Neural cell (in vitro differentiated cells): ENCODE data around the gene SGO1. TPM values are rescaled to one million over a fixed set of nuclear protein-coding genes. Genes with fewer than 3 reads are reported as not detected.

Experiments
- H2AFZ ChIP-seq: fragments of 200-600, 300-800 bp; sonication (generic), shearing (Covaris generic); 2 replicates; pipeline ENCODE4 v1.6.0; 2014; ENCODE audit warnings: low read depth, mild to moderate bottlenecking, antibody characterized with exemption, low read length, moderate library complexity
- H3F3A ChIP-seq: fragments of 200-600 bp; shearing (Covaris generic); 2 replicates; pipeline ENCODE4 v1.6.1; 2016; ENCODE audit warnings: mild to moderate bottlenecking, moderate library complexity, mixed read lengths, antibody characterized with exemption, low read length; ENCODE audit not compliant: insufficient read depth, poor library complexity, severe bottlenecking
- H3K27ac ChIP-seq: fragments of 200-600, 300-800 bp; sonication (generic), shearing (Covaris generic); 2 replicates; pipeline ENCODE4 v1.5.1; 2014; ENCODE audit warnings: mild to moderate bottlenecking, low read length, moderate library complexity
- H3K27me3 ChIP-seq: fragments of 300-800, 200-600 bp; sonication (generic), shearing (Covaris generic); 2 replicates; pipeline ENCODE4 v1.6.0; 2014; ENCODE audit warnings: mild to moderate bottlenecking, low read depth, low read length, moderate library complexity; ENCODE audit not compliant: insufficient read depth
- H3K36me3 ChIP-seq: fragments of 300-800, 200-600 bp; sonication (generic), shearing (Covaris generic); 2 replicates; pipeline ENCODE4 v1.5.1; 2014; ENCODE audit warnings: mild to moderate bottlenecking, antibody characterized with exemption, low read length, moderate library complexity; ENCODE audit not compliant: insufficient read depth
- H3K4me2 ChIP-seq: fragments of 300-800, 200-600 bp; sonication (generic), shearing (Covaris generic); 2 replicates; pipeline ENCODE4 v1.6.0; 2014; ENCODE audit warnings: mild to moderate bottlenecking, low read length
- H3K4me3 ChIP-seq: fragments of 300-800, 200-600 bp; sonication (generic), shearing (Covaris generic); 2 replicates; pipeline ENCODE4 v1.5.1; 2014; ENCODE audit warnings: mild to moderate bottlenecking, low read length, moderate library complexity
- H3K79me2 ChIP-seq: fragments of 200-600 bp; shearing (Covaris generic); replicated peaks from 2 replicates; pipeline ENCODE4 v1.6.0; 2014; ENCODE audit warnings: mild to moderate bottlenecking, low read length, moderate library complexity; ENCODE audit not compliant: insufficient read depth
- H3K9ac ChIP-seq: fragments of 300-800, 200-600 bp; sonication (generic), shearing (Covaris generic); 2 replicates; pipeline ENCODE4 v1.6.1; 2016; ENCODE audit warnings: mild to moderate bottlenecking, low read length, mixed read lengths
- H3K9me2 ChIP-seq: fragments of 200-600 bp; shearing (Covaris generic); 2 replicates; pipeline ENCODE4 v1.6.1; 2016; ENCODE audit warnings: mild to moderate bottlenecking, low read length, mixed read lengths; ENCODE audit not compliant: insufficient read depth
- H3K9me3 ChIP-seq: fragments of 200-600, 300-800 bp; sonication (generic), shearing (Covaris generic); 2 replicates; pipeline ENCODE4 v1.6.1; 2016; ENCODE audit warnings: mild to moderate bottlenecking, mixed run types, low read length, moderate library complexity, mixed read lengths
- H4K20me1 ChIP-seq: fragments of 200-600 bp; shearing (Covaris generic); 2 replicates; pipeline ENCODE4 v1.6.1; 2016; ENCODE audit warnings: mild to moderate bottlenecking, mixed run types; ENCODE audit not compliant: insufficient read depth
- CTCF ChIP-seq: fragments of 450-650 bp; IDR thresholded peaks from 2 replicates; pipeline ENCODE4 v1.5.1; 2014; ENCODE audit warnings: antibody characterized with exemption, mild to moderate bottlenecking, moderate library complexity; ENCODE audit not compliant: poor library complexity, severe bottlenecking
- EP300 ChIP-seq: fragments of 450-650 bp; conservative IDR thresholded peaks from 2 replicates; pipeline ENCODE4 v1.6.1; 2014; ENCODE audit warnings: antibody characterized with exemption, mild to moderate bottlenecking, moderate library complexity; ENCODE audit not compliant: poor library complexity, severe bottlenecking
- EZH2 ChIP-seq: fragments of 200-600, 300-800 bp; shearing (Covaris generic), sonication (generic); IDR thresholded peaks from 2 replicates; pipeline ENCODE4 v1.6.1; 2014; ENCODE audit warnings: antibody characterized with exemption, low read length, borderline replicate concordance, mild to moderate bottlenecking; ENCODE audit not compliant: insufficient read depth, poor library complexity, severe bottlenecking
- MXI1 ChIP-seq: fragments of 450-650 bp; conservative IDR thresholded peaks from 2 replicates; pipeline ENCODE4 v1.6.1; 2014; ENCODE audit warnings: antibody characterized with exemption, mild to moderate bottlenecking; ENCODE audit not compliant: poor library complexity, severe bottlenecking
- POLR2AphosphoS5 ChIP-seq: IDR thresholded peaks from 2 replicates; pipeline ENCODE4 v1.6.1; 2012
- RAD21 ChIP-seq: fragments of 450-650 bp; conservative IDR thresholded peaks from 2 replicates; pipeline ENCODE4 v1.6.1; 2014; ENCODE audit warnings: antibody characterized with exemption, mild to moderate bottlenecking, moderate library complexity
- SMC3 ChIP-seq: fragments of 450-650 bp; conservative IDR thresholded peaks from 2 replicates; pipeline ENCODE4 v1.6.1; 2014; ENCODE audit warnings: antibody characterized with exemption, mild to moderate bottlenecking, moderate library complexity; ENCODE audit not compliant: poor library complexity
- TAF1 ChIP-seq: IDR thresholded peaks from 2 replicates; pipeline ENCODE4 v1.6.1; 2012; ENCODE audit warnings: low read depth
- polyA plus RNA-seq: library from polyadenylated mRNA; depleted of rRNA; stranded (reverse); fragments of >200 nt; gene quantifications from 2 replicates; pipeline ENCODE4 v1.2.3, GENCODE V29; 2014
- TF ChIP-seq, protein P1 (sequence below): IDR thresholded peaks from 2 replicates; pipeline ENCODE4 v1.6.1; 2012; ENCODE audit warnings: borderline replicate concordance

The SGO1 gene
- polyA plus RNA-seq, 1 donor from 2014 or later, result 0.71 TPM

GRCh38 chr3:20194793-20195460 lies 8.9 kb upstream of the SGO1 start:
- no peak overlapping the region for H3K27ac ChIP-seq
- H3K4me2 ChIP-seq, result no peak overlapping the region
- H3K9me3 ChIP-seq, result no peaks in the 10 kb centered on the region
- no peaks in the 10 kb centered on the region for H3K9me2 ChIP-seq
- H3K27me3 ChIP-seq, result no peaks in the 10 kb centered on the region
- TF ChIP-seq EP300 (no peak), SMC3 (no peak), RAD21 (no peak), TAF1 (no peak), MXI1 (no peak), EZH2 (no peak), CTCF (no peak), POLR2AphosphoS5 (no peak)
- TF ChIP-seq, protein P1, sequence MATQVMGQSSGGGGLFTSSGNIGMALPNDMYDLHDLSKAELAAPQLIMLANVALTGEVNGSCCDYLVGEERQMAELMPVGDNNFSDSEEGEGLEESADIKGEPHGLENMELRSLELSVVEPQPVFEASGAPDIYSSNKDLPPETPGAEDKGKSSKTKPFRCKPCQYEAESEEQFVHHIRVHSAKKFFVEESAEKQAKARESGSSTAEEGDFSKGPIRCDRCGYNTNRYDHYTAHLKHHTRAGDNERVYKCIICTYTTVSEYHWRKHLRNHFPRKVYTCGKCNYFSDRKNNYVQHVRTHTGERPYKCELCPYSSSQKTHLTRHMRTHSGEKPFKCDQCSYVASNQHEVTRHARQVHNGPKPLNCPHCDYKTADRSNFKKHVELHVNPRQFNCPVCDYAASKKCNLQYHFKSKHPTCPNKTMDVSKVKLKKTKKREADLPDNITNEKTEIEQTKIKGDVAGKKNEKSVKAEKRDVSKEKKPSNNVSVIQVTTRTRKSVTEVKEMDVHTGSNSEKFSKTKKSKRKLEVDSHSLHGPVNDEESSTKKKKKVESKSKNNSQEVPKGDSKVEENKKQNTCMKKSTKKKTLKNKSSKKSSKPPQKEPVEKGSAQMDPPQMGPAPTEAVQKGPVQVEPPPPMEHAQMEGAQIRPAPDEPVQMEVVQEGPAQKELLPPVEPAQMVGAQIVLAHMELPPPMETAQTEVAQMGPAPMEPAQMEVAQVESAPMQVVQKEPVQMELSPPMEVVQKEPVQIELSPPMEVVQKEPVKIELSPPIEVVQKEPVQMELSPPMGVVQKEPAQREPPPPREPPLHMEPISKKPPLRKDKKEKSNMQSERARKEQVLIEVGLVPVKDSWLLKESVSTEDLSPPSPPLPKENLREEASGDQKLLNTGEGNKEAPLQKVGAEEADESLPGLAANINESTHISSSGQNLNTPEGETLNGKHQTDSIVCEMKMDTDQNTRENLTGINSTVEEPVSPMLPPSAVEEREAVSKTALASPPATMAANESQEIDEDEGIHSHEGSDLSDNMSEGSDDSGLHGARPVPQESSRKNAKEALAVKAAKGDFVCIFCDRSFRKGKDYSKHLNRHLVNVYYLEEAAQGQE, result no peak
- H3K79me2 ChIP-seq, result no peaks in the 10 kb centered on the region
- H2AFZ ChIP-seq, result no peak overlapping the region
- H3K4me3 ChIP-seq, result no peak overlapping the region
- H3F3A ChIP-seq, result no peaks in the 10 kb centered on the region
- no peaks in the 10 kb centered on the region for H4K20me1 ChIP-seq
- H3K9ac ChIP-seq, result no peak overlapping the region
- H3K36me3 ChIP-seq, result no peaks in the 10 kb centered on the region

- no peaks in the 10 kb centered on the region for H4K20me1 ChIP-seq
- no peak overlapping the region for H3K9ac ChIP-seq
- no peaks in the 10 kb centered on the region for H3F3A ChIP-seq
- H3K27ac ChIP-seq, result no peak overlapping the region
- H3K27me3 ChIP-seq, result no peaks in the 10 kb centered on the region
- H3K4me2 ChIP-seq, result no peak overlapping the region
- no peaks in the 10 kb centered on the region for H3K9me2 ChIP-seq
- no peak overlapping the region for H2AFZ ChIP-seq
- no peaks in the 10 kb centered on the region for H3K36me3 ChIP-seq
- H3K4me3 ChIP-seq, result no peak overlapping the region
- TF ChIP-seq EP300 (no peak), EZH2 (no peak), MXI1 (no peak), TAF1 (no peak)
- no peaks in the 10 kb centered on the region for H3K79me2 ChIP-seq
- no peaks in the 10 kb centered on the region for H3K9me3 ChIP-seq
These were observed 5.0 kb upstream of the SGO1 start for GRCh38 chr3:20190991-20191390.
